H1 (cell line): Measurements from ENCODE around the gene TMEM139. TPM values are rescaled to one million over a fixed set of nuclear protein-coding genes. Genes with fewer than 3 reads are reported as not detected.

Experiments
- CTCF ChIA-PET: fragments of 300-600 bp; sonication (Branson Sonifier 250); formaldehyde crosslinking; loops from one replicate; lab custom pipeline; 2021; ENCODE audit not compliant: partially characterized antibody; lab: Charles Lee
- POLR2A ChIA-PET: fragments of 300-600 bp; sonication (Branson Sonifier 250); formaldehyde crosslinking; loops from one replicate; lab custom pipeline; 2021; ENCODE audit warnings: inconsistent platforms; ENCODE audit not compliant: partially characterized antibody; lab: Charles Lee
- DNase-seq, 2 experiments: peaks; one replicate each; pipeline versions ENCODE4 v3.0.0 to v3.0.0-alpha.2; 2010 to 2022; ENCODE audit warnings: low spot score in 2 of 2, low read depth in 1 of 2, mixed read lengths in 1 of 2
- FAIRE-seq: peaks from 2 replicates; lab custom pipeline; 2011; peaks lifted over from hg19 to GRCh38; lab: Jason Lieb, UNC
- H2AFZ ChIP-seq: 2 replicates; pipeline ENCODE4 v1.8.1; 2012; ENCODE audit warnings: low read length, inconsistent platforms
- H2AK5ac ChIP-seq: 2 replicates; pipeline ENCODE4 v1.6.1; 2013; ENCODE audit warnings: low read depth, low read length
- H2BK120ac ChIP-seq: replicated peaks from 2 replicates; pipeline ENCODE3; 2013; ENCODE audit warnings: low read depth, low read length, inconsistent platforms
- H2BK12ac ChIP-seq: 2 replicates; pipeline ENCODE4 v1.6.1; 2013; ENCODE audit warnings: low read depth, low read length
- H2BK15ac ChIP-seq: 2 replicates; pipeline ENCODE4 v1.6.1; 2013; ENCODE audit warnings: low read length
- H2BK20ac ChIP-seq: 2 replicates; pipeline ENCODE4 v1.6.1; 2013; ENCODE audit warnings: low read length
- H2BK5ac ChIP-seq: 2 replicates; pipeline ENCODE4 v1.6.1; 2013; ENCODE audit warnings: low read depth, low read length
- H3K14ac ChIP-seq: 2 replicates; pipeline ENCODE4 v1.6.1; 2013; ENCODE audit warnings: inconsistent platforms; ENCODE audit not compliant: insufficient read length
- H3K18ac ChIP-seq: 2 replicates; pipeline ENCODE4 v1.6.1; 2013; ENCODE audit warnings: low read length; ENCODE audit errors: extremely low read depth
- H3K23ac ChIP-seq: 2 replicates; pipeline ENCODE4 v1.6.1; 2013; ENCODE audit warnings: inconsistent platforms; ENCODE audit not compliant: insufficient read length
- H3K23me2 ChIP-seq: 2 replicates; pipeline ENCODE4 v1.6.1; 2013; ENCODE audit warnings: low read depth, low read length
- H3K27ac ChIP-seq: 2 replicates; pipeline ENCODE4 v1.6.1; 2011; ENCODE audit warnings: low read depth, low read length, inconsistent platforms
- H3K27me3 ChIP-seq, 4 experiments: replicated peaks in 1 of 4; 1 replicate in 1 of 4; 2 replicates in 3 of 4; pipeline versions ENCODE4 v1.6.1 to v1.8.1; 2011 to 2013; ENCODE audit warnings: low read length in 3 of 4, mild to moderate bottlenecking in 3 of 4, inconsistent platforms in 2 of 4, mixed read lengths in 2 of 4, moderate library complexity in 1 of 4; ENCODE audit not compliant: control insufficient read depth in 3 of 4, insufficient read depth in 3 of 4; ENCODE audit errors: extremely low read depth in 1 of 4
- H3K36me3 ChIP-seq, 4 experiments: 2 replicates each; pipeline versions ENCODE4 v1.6.1 to v1.8.1; 2011 to 2013; ENCODE audit warnings: mild to moderate bottlenecking in 4 of 4, low read length in 3 of 4, moderate library complexity in 2 of 4, control low read depth in 1 of 4, inconsistent platforms in 1 of 4; ENCODE audit not compliant: insufficient read depth in 4 of 4, control insufficient read depth in 2 of 4
- H3K4ac ChIP-seq: replicated peaks from 2 replicates; pipeline ENCODE3; 2013; ENCODE audit warnings: low read length, low read depth, mixed read lengths, inconsistent platforms; ENCODE audit not compliant: insufficient read length
- H3K4me1 ChIP-seq, 4 experiments: replicated peaks in 1 of 4; 1 replicate in 1 of 4; 2 replicates in 3 of 4; pipeline versions ENCODE4 v1.6.1 to v1.8.1; 2011 to 2013; ENCODE audit warnings: low read length in 3 of 4, inconsistent platforms in 2 of 4, mixed read lengths in 1 of 4; ENCODE audit not compliant: insufficient read depth in 4 of 4, control insufficient read depth in 3 of 4
- H3K4me2 ChIP-seq, 2 experiments: 2 replicates each; pipeline versions ENCODE4 v1.6.1 to v1.8.1; 2011 to 2013; ENCODE audit warnings: low read depth in 2 of 2, low read length in 2 of 2, control low read depth in 1 of 2, inconsistent platforms in 1 of 2, mild to moderate bottlenecking in 1 of 2; ENCODE audit not compliant: insufficient read depth in 1 of 2
- H3K4me3 ChIP-seq, 4 experiments: fragments of 200-600, 300-600 bp in 1 of 4; sonication (generic), shearing (Covaris generic), sonication (Bioruptor Twin) in 1 of 4; 2 replicates each; pipeline versions ENCODE4 v1.5.1 to v1.8.1; 2011 to 2016; ENCODE audit warnings: low read length in 4 of 4, low read depth in 3 of 4, control low read depth in 2 of 4, inconsistent platforms in 2 of 4, mild to moderate bottlenecking in 2 of 4, mixed read lengths in 1 of 4, moderate library complexity in 1 of 4; ENCODE audit not compliant: insufficient read depth in 2 of 4; ENCODE audit errors: extremely low read depth in 1 of 4
- H3K56ac ChIP-seq: replicated peaks from 2 replicates; pipeline ENCODE3; 2013; ENCODE audit warnings: low read depth, mild to moderate bottlenecking, mixed read lengths, low read length, inconsistent platforms; ENCODE audit not compliant: insufficient read length
- H3K79me1 ChIP-seq: 2 replicates; pipeline ENCODE4 v1.6.1; 2013; ENCODE audit warnings: low read depth, low read length, control low read depth
- H3K79me2 ChIP-seq, 2 experiments: 2 replicates each; pipeline versions ENCODE4 v1.6.1 to v1.8.1; 2012 to 2013; ENCODE audit warnings: low read length in 2 of 2, mild to moderate bottlenecking in 2 of 2, inconsistent platforms in 1 of 2; ENCODE audit not compliant: insufficient read depth in 2 of 2, control insufficient read depth in 1 of 2
- H3K9ac ChIP-seq, 4 experiments: replicated peaks in 1 of 4; 1 replicate in 1 of 4; 2 replicates in 3 of 4; pipeline versions ENCODE4 v1.6.1 to v1.8.1; 2011 to 2013; ENCODE audit warnings: low read depth in 3 of 4, low read length in 3 of 4, control low read depth in 2 of 4, mild to moderate bottlenecking in 2 of 4, moderate library complexity in 2 of 4, inconsistent platforms in 1 of 4; ENCODE audit errors: extremely low read depth in 1 of 4
- H3K9me3 ChIP-seq, 2 experiments: 2 replicates each; pipeline versions ENCODE4 v1.6.1 to v1.8.1; 2012 to 2013; ENCODE audit warnings: mild to moderate bottlenecking in 2 of 2, moderate library complexity in 2 of 2, control low read depth in 1 of 2, inconsistent platforms in 1 of 2, low read depth in 1 of 2, low read length in 1 of 2, mixed read lengths in 1 of 2; ENCODE audit not compliant: insufficient read depth in 2 of 2
- H4K20me1 ChIP-seq, 2 experiments: replicated peaks in 1 of 2; 2 replicates each; pipeline versions ENCODE3 to v1.8.1; 2011 to 2013; ENCODE audit warnings: inconsistent platforms in 2 of 2, low read length in 2 of 2, mild to moderate bottlenecking in 1 of 2; ENCODE audit not compliant: insufficient read depth in 2 of 2, control insufficient read depth in 1 of 2
- H4K5ac ChIP-seq: 2 replicates; pipeline ENCODE4 v1.6.1; 2013; ENCODE audit warnings: low read length, low read depth, mixed read lengths, inconsistent platforms; ENCODE audit not compliant: insufficient read length
- H4K8ac ChIP-seq: 2 replicates; pipeline ENCODE4 v1.8.0; 2013; ENCODE audit warnings: mild to moderate bottlenecking, moderate library complexity, low read length, inconsistent platforms; ENCODE audit not compliant: insufficient read depth; ENCODE audit errors: extremely low read depth
- H4K91ac ChIP-seq: replicated peaks from 2 replicates; pipeline ENCODE3; 2013; ENCODE audit warnings: low read length, mixed read lengths, inconsistent platforms; ENCODE audit not compliant: insufficient read length
- ASH2L ChIP-seq: fragments of 200-600, 300-600 bp; sonication (generic); IDR thresholded peaks from one replicate; pipeline ENCODE4 v1.7.1; 2017; ENCODE audit warnings: low read length
- BCL11A ChIP-seq, 2 experiments: IDR thresholded peaks; one replicate each; pipeline ENCODE4 v1.6.1; 2011; ENCODE audit warnings: low read depth in 2 of 2, low read length in 2 of 2, mild to moderate bottlenecking in 2 of 2
- NRF1 ChIP-seq: IDR thresholded peaks from 2 replicates; pipeline ENCODE4 v1.6.1; 2011; ENCODE audit warnings: mild to moderate bottlenecking, low read depth, low read length, improper control_type of control experiment
- PHF8 ChIP-seq: fragments of 200-600 bp; sonication (generic); conservative IDR thresholded peaks from 2 replicates; pipeline ENCODE4 v1.7.1; 2012; ENCODE audit warnings: low read depth, mild to moderate bottlenecking, inconsistent platforms, low read length, moderate library complexity
- POU5F1 ChIP-seq: IDR thresholded peaks from 2 replicates; pipeline ENCODE4 v1.6.1; 2011; ENCODE audit warnings: low read depth, mild to moderate bottlenecking, low read length, moderate library complexity
- RAD21 ChIP-seq, 2 experiments: IDR thresholded peaks in 1 of 2; conservative IDR thresholded peaks in 1 of 2; 2 replicates each; pipeline ENCODE4 v1.6.1; 2011; ENCODE audit warnings: low read depth in 2 of 2, low read length in 2 of 2, improper control_type of control experiment in 1 of 2, inconsistent platforms in 1 of 2, mild to moderate bottlenecking in 1 of 2, moderate library complexity in 1 of 2
- RFX5 ChIP-seq: IDR thresholded peaks from 2 replicates; pipeline ENCODE4 v1.6.1; 2011; ENCODE audit warnings: low read depth, low read length, improper control_type of control experiment, borderline replicate concordance
- SIN3A ChIP-seq, 2 experiments: IDR thresholded peaks in 1 of 2; conservative IDR thresholded peaks in 1 of 2; 2 replicates each; pipeline ENCODE4 v1.6.1; 2011 to 2012; ENCODE audit warnings: low read length in 2 of 2, improper control_type of control experiment in 1 of 2, low read depth in 1 of 2, mild to moderate bottlenecking in 1 of 2
- SP1 ChIP-seq: IDR thresholded peaks from 2 replicates; pipeline ENCODE4 v1.6.1; 2011; ENCODE audit warnings: low read depth, low read length
- TCF12 ChIP-seq: IDR thresholded peaks from 2 replicates; pipeline ENCODE4 v1.6.1; 2011; ENCODE audit warnings: low read depth, mild to moderate bottlenecking, low read length
- WGBS, 2 experiments: shearing (Covaris generic) in 1 of 2; methylation state at CpG; one replicate each; pipeline versions ENCODE4 v1.1.6 to v1.1.7; 2013 to 2015; ENCODE audit warnings: low lambda C conversion rate in 2 of 2, mixed read lengths in 2 of 2, inconsistent platforms in 1 of 2, low coverage in 1 of 2, missing lambda C conversion rate in 1 of 2; ENCODE audit not compliant: insufficient replicate concordance in 2 of 2, insufficient coverage in 1 of 2, insufficient read length in 1 of 2; ENCODE audit errors: extremely low coverage in 1 of 2, missing lambda C conversion rate in 1 of 2; 5-methylcytosine and 5-hydroxymethylcytosine counted together
- polyA plus RNA-seq, 7 experiments: library from polyadenylated mRNA; depleted of rRNA in 3 of 7; stranded (reverse) in 5 of 7; unstranded in 2 of 7; fragments of >200 nt in 5 of 7; fragments of 200-250 nt in 2 of 7; gene quantifications; 1 replicate in 5 of 7; 2 replicates in 1 of 7; 4 replicates in 1 of 7; pipeline versions ENCODE4 v1.2.1 to v1.2.3, GENCODE V29; 2011 to 2013; ENCODE audit warnings: missing spikeins in 2 of 7, mixed read lengths in 2 of 7
- total RNA-seq: library from RNA; stranded (reverse); fragmentation: NEBNext Ultra II Directional; extraction: Animal tissue kit (Norgen Biotek cat#: 25700); gene quantifications from 2 replicates; pipeline ENCODE4 v1.2.1, GENCODE V29; 2021
- TF ChIP-seq, protein P1 (sequence below): IDR thresholded peaks from 2 replicates; pipeline ENCODE4 v1.6.1; 2012; ENCODE audit warnings: inconsistent platforms

The TMEM139 gene
- total and polyA plus RNA-seq, 2 of the 8 experiments (the other 6 are each of a cell fraction or from before 2014, with no cell fraction given) = 3.2 to 6.7 TPM

DNA sequence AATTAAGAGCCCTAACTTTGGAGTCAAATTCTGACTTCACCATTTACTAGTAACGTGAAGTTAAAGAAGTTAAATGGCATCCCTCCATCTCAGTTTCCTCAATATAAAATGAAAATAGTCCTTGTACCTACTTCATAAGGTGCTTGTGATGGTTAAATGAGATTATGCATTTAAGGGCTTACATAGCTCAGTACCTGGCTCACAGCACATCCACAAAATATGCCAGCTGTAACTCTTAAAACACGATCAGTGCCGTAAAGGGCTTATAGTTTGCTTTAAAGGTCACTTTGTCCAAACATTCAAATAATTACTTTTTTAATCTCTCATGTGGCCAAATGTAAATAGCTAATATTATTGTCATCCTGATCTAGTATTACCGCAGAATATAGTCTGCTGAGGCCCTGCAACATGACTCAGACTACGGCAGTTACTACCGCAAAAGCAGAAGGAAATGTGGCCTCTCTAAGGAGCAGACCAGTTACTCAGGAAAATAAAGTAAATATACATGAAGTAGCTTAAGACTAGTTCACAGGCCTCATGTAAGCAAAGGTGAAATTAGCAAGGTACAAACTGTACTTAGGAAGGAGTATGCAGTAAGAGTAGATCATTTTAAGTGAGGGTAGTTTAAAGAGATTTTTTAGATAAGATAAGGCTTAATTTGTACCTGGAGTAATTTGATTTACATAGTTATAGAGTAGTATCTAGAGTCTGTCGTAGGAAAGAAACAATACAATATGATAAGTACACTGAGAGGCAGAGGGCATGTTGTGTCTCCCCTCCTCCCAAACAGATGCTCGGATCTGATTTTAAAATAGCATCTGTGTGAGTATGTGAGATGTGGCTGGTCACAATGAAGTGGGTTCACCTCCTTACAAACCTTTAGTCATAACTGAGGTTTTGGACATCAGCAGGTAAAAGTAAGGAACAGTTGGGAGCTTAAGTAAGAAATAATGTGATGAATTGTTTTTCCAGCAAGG is 16.5 kb downstream of the TMEM139 start:
- H2BK15ac ChIP-seq = no peak overlapping the region
- DNase-seq (no peak), FAIRE-seq (no peak)
- no peak overlapping the region for H4K8ac ChIP-seq
- no peak overlapping the region for H3K56ac ChIP-seq
- H3K27me3 ChIP-seq = no peaks in the 10 kb centered on the region
- no peak overlapping the region for H2BK20ac ChIP-seq
- 92% methylated on average over 8 of the region's 8 CpGs; no CpG with 5 or more reads in 1 of the 2 experiments for WGBS, 2 experiments
- H3K4me3 ChIP-seq = no peak overlapping the region
- H3K14ac ChIP-seq = no peak overlapping the region
- ChIA-PET POLR2A (interaction anchor here (1.3 kb wide), 2 partner anchors 11 to 13 kb away, joined by 3 read pairs; partner anchors contain the start of gene CASP2), CTCF (interaction anchor here (0.7 to 8.9 kb wide), 15 partner anchors 9 to 115 kb away, joined by 3 to 91 read pairs (median 7); partner anchors contain the start of gene EPHA1)
- H3K23me2 ChIP-seq = no peaks in the 10 kb centered on the region
- H2AK5ac ChIP-seq = no peak overlapping the region
- H3K27ac ChIP-seq = no peak overlapping the region
- no peak overlapping the region for H2BK12ac ChIP-seq
- H3K79me1 ChIP-seq = no peaks in the 10 kb centered on the region
- no peak overlapping the region for H4K5ac ChIP-seq
- no peaks in the 10 kb centered on the region for H3K4me1 ChIP-seq
- no peak overlapping the region for H3K18ac ChIP-seq
- H2BK120ac ChIP-seq = no peak overlapping the region
- H3K4me2 ChIP-seq = no peak overlapping the region
- H4K91ac ChIP-seq = no peak overlapping the region
- H3K79me2 ChIP-seq = peaks cover 0 to 2% of the 10 kb centered on the region in 2 experiments; a peak in 1 of 4 replicates
- no peak overlapping the region for H3K23ac ChIP-seq
- no peak overlapping the region for H3K4ac ChIP-seq
- peaks cover 41 to 90% (median 74%) of the 10 kb centered on the region in 4 experiments for H3K36me3 ChIP-seq
- H4K20me1 ChIP-seq = peaks cover 6 to 9% of the 10 kb centered on the region in 2 experiments
- no peaks in the 10 kb centered on the region for H3K9me3 ChIP-seq
- H2BK5ac ChIP-seq = no peak overlapping the region
- no peak overlapping the region for H3K9ac ChIP-seq
- H2AFZ ChIP-seq = no peak overlapping the region
- no peak for TF ChIP-seq BCL11A (IDR thresholded peaks at IDR 0.05; ENCODE audit: low read depth in 2 of 2, low read length in 2 of 2)
- TF ChIP-seq, protein P1, sequence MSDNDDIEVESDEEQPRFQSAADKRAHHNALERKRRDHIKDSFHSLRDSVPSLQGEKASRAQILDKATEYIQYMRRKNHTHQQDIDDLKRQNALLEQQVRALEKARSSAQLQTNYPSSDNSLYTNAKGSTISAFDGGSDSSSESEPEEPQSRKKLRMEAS = no peak
- no peak for TF ChIP-seq POU5F1
- no peak for TF ChIP-seq SP1
- TF ChIP-seq RFX5 = no peak
- TF ChIP-seq SIN3A (conservative IDR thresholded peaks at IDR 0.05 in 1 of 2, IDR thresholded peaks at IDR 0.05 in 1 of 2; ENCODE audit: low read depth in 1 of 2, low read length in 2 of 2) = no peak
- TF ChIP-seq NRF1 = no peak
- no peak for TF ChIP-seq PHF8
- TF ChIP-seq TCF12 = no peak
- TF ChIP-seq ASH2L = no peak
- TF ChIP-seq RAD21 (IDR thresholded peaks at IDR 0.05 in 1 of 2, conservative IDR thresholded peaks at IDR 0.05 in 1 of 2; ENCODE audit: low read depth in 2 of 2, low read length in 2 of 2) = no peak
